SK-N-SH (cell line): ENCODE measurements around the gene CAMK2N1.

ENCODE experiments used
- CTCF ChIP-seq: fragments of 200-600 bp; sonication (generic); IDR thresholded peaks from 2 replicates; pipeline ENCODE4 v1.6.1; 2017; ENCODE audit warnings: antibody characterized with exemption, mild to moderate bottlenecking, moderate library complexity
- EP300 ChIP-seq, 2 experiments: IDR thresholded peaks; 2 replicates each; pipeline versions ENCODE4 v1.4.0 to v1.6.1; 2012; ENCODE audit warnings: borderline replicate concordance in 1 of 2, low read depth in 1 of 2, low read length in 1 of 2
- EZH2phosphoT487 ChIP-seq: fragments of 200-600 bp; sonication (generic); IDR thresholded peaks from 2 replicates; pipeline ENCODE4 v1.6.1; 2017; ENCODE audit warnings: low read depth, mixed run types, mild to moderate bottlenecking, antibody characterized with exemption, moderate library complexity, borderline replicate concordance
- FOXJ3 ChIP-seq: sonication (generic); formaldehyde crosslinking; IDR thresholded peaks from 2 replicates; pipeline ENCODE4 v1.5.1; 2020; ENCODE audit warnings: mild to moderate bottlenecking, missing genetic modification reagents
- FOXM1 ChIP-seq: IDR thresholded peaks from 2 replicates; pipeline ENCODE4 v1.4.0; 2012; ENCODE audit warnings: low read depth, mild to moderate bottlenecking
- JUND ChIP-seq: IDR thresholded peaks from 2 replicates; pipeline ENCODE4 v1.4.0; 2012
- MXI1 ChIP-seq: IDR thresholded peaks from 2 replicates; pipeline ENCODE4 v1.6.1; 2012; ENCODE audit warnings: mild to moderate bottlenecking, low read depth, low read length, improper control_type of control experiment
- SIN3A ChIP-seq: IDR thresholded peaks from 2 replicates; pipeline ENCODE4 v1.6.1; 2012; ENCODE audit warnings: low read depth, mild to moderate bottlenecking, low read length, moderate library complexity, borderline replicate concordance
- TAF1 ChIP-seq: IDR thresholded peaks from 2 replicates; pipeline ENCODE4 v1.6.1; 2012; ENCODE audit warnings: low read depth, mild to moderate bottlenecking, low read length, moderate library complexity, borderline replicate concordance
- TCF12 ChIP-seq: IDR thresholded peaks from 2 replicates; pipeline ENCODE4 v1.4.0; 2012
- YY1 ChIP-seq: IDR thresholded peaks from 2 replicates; pipeline ENCODE4 v1.4.0; 2012; ENCODE audit warnings: low read depth, mild to moderate bottlenecking
- ZBTB33 ChIP-seq: IDR thresholded peaks from 2 replicates; pipeline ENCODE4 v1.4.0; 2012; ENCODE audit warnings: low read depth, borderline replicate concordance

- TF ChIP-seq MXI1: no peak
- no peak for TF ChIP-seq EP300 (IDR thresholded peaks at IDR 0.05; ENCODE audit: borderline replicate concordance in 1 of 2, low read depth in 1 of 2, low read length in 1 of 2)
- TF ChIP-seq YY1: no peak
- TF ChIP-seq CTCF: no peak
- TF ChIP-seq EZH2phosphoT487: no peak
- no peak for TF ChIP-seq TCF12
- no peak for TF ChIP-seq TAF1
- TF ChIP-seq SIN3A: no peak
- no peak for TF ChIP-seq FOXJ3
- no peak for TF ChIP-seq ZBTB33
- TF ChIP-seq JUND: no peak
- TF ChIP-seq FOXM1: no peak
Measured at GRCh38 chr1:20491178-20491577, 5.2 kb upstream of the CAMK2N1 start.
